H1 (cell line): ENCODE data around the gene ARHGEF25. TPM values are rescaled to one million over a fixed set of nuclear protein-coding genes. Genes with fewer than 3 reads are reported as not detected.

ENCODE experiments used
- CTCF ChIA-PET: fragments of 300-600 bp; sonication (Branson Sonifier 250); formaldehyde crosslinking; loops from one replicate; lab custom pipeline; 2021; ENCODE audit not compliant: partially characterized antibody; lab: Charles Lee
- POLR2A ChIA-PET: fragments of 300-600 bp; sonication (Branson Sonifier 250); formaldehyde crosslinking; loops from one replicate; lab custom pipeline; 2021; ENCODE audit warnings: inconsistent platforms; ENCODE audit not compliant: partially characterized antibody; lab: Charles Lee
- DNase-seq, 2 experiments: peaks; one replicate each; pipeline versions ENCODE4 v3.0.0 to v3.0.0-alpha.2; 2010 to 2022; ENCODE audit warnings: low spot score in 2 of 2, low read depth in 1 of 2, mixed read lengths in 1 of 2
- FAIRE-seq: peaks from 2 replicates; lab custom pipeline; 2011; peaks lifted over from hg19 to GRCh38; lab: Jason Lieb, UNC
- H2AFZ ChIP-seq: 2 replicates; pipeline ENCODE4 v1.8.1; 2012; ENCODE audit warnings: low read length, inconsistent platforms
- H2AK5ac ChIP-seq: 2 replicates; pipeline ENCODE4 v1.6.1; 2013; ENCODE audit warnings: low read depth, low read length
- H2BK120ac ChIP-seq: replicated peaks from 2 replicates; pipeline ENCODE3; 2013; ENCODE audit warnings: low read depth, low read length, inconsistent platforms
- H2BK12ac ChIP-seq: 2 replicates; pipeline ENCODE4 v1.6.1; 2013; ENCODE audit warnings: low read depth, low read length
- H2BK15ac ChIP-seq: 2 replicates; pipeline ENCODE4 v1.6.1; 2013; ENCODE audit warnings: low read length
- H2BK20ac ChIP-seq: 2 replicates; pipeline ENCODE4 v1.6.1; 2013; ENCODE audit warnings: low read length
- H2BK5ac ChIP-seq: 2 replicates; pipeline ENCODE4 v1.6.1; 2013; ENCODE audit warnings: low read depth, low read length
- H3K14ac ChIP-seq: 2 replicates; pipeline ENCODE4 v1.6.1; 2013; ENCODE audit warnings: inconsistent platforms; ENCODE audit not compliant: insufficient read length
- H3K18ac ChIP-seq: 2 replicates; pipeline ENCODE4 v1.6.1; 2013; ENCODE audit warnings: low read length; ENCODE audit errors: extremely low read depth
- H3K23ac ChIP-seq: 2 replicates; pipeline ENCODE4 v1.6.1; 2013; ENCODE audit warnings: inconsistent platforms; ENCODE audit not compliant: insufficient read length
- H3K23me2 ChIP-seq: 2 replicates; pipeline ENCODE4 v1.6.1; 2013; ENCODE audit warnings: low read depth, low read length
- H3K27ac ChIP-seq: 2 replicates; pipeline ENCODE4 v1.6.1; 2011; ENCODE audit warnings: low read depth, low read length, inconsistent platforms
- H3K27me3 ChIP-seq, 4 experiments: replicated peaks in 1 of 4; 1 replicate in 1 of 4; 2 replicates in 3 of 4; pipeline versions ENCODE4 v1.6.1 to v1.8.1; 2011 to 2013; ENCODE audit warnings: low read length in 3 of 4, mild to moderate bottlenecking in 3 of 4, inconsistent platforms in 2 of 4, mixed read lengths in 2 of 4, moderate library complexity in 1 of 4; ENCODE audit not compliant: control insufficient read depth in 3 of 4, insufficient read depth in 3 of 4; ENCODE audit errors: extremely low read depth in 1 of 4
- H3K36me3 ChIP-seq, 4 experiments: 2 replicates each; pipeline versions ENCODE4 v1.6.1 to v1.8.1; 2011 to 2013; ENCODE audit warnings: mild to moderate bottlenecking in 4 of 4, low read length in 3 of 4, moderate library complexity in 2 of 4, control low read depth in 1 of 4, inconsistent platforms in 1 of 4; ENCODE audit not compliant: insufficient read depth in 4 of 4, control insufficient read depth in 2 of 4
- H3K4ac ChIP-seq: replicated peaks from 2 replicates; pipeline ENCODE3; 2013; ENCODE audit warnings: low read length, low read depth, mixed read lengths, inconsistent platforms; ENCODE audit not compliant: insufficient read length
- H3K4me1 ChIP-seq, 4 experiments: replicated peaks in 1 of 4; 1 replicate in 1 of 4; 2 replicates in 3 of 4; pipeline versions ENCODE4 v1.6.1 to v1.8.1; 2011 to 2013; ENCODE audit warnings: low read length in 3 of 4, inconsistent platforms in 2 of 4, mixed read lengths in 1 of 4; ENCODE audit not compliant: insufficient read depth in 4 of 4, control insufficient read depth in 3 of 4
- H3K4me2 ChIP-seq, 2 experiments: 2 replicates each; pipeline versions ENCODE4 v1.6.1 to v1.8.1; 2011 to 2013; ENCODE audit warnings: low read depth in 2 of 2, low read length in 2 of 2, control low read depth in 1 of 2, inconsistent platforms in 1 of 2, mild to moderate bottlenecking in 1 of 2; ENCODE audit not compliant: insufficient read depth in 1 of 2
- H3K4me3 ChIP-seq, 4 experiments: fragments of 200-600, 300-600 bp in 1 of 4; sonication (generic), shearing (Covaris generic), sonication (Bioruptor Twin) in 1 of 4; 2 replicates each; pipeline versions ENCODE4 v1.5.1 to v1.8.1; 2011 to 2016; ENCODE audit warnings: low read length in 4 of 4, low read depth in 3 of 4, control low read depth in 2 of 4, inconsistent platforms in 2 of 4, mild to moderate bottlenecking in 2 of 4, mixed read lengths in 1 of 4, moderate library complexity in 1 of 4; ENCODE audit not compliant: insufficient read depth in 2 of 4; ENCODE audit errors: extremely low read depth in 1 of 4
- H3K56ac ChIP-seq: replicated peaks from 2 replicates; pipeline ENCODE3; 2013; ENCODE audit warnings: low read depth, mild to moderate bottlenecking, mixed read lengths, low read length, inconsistent platforms; ENCODE audit not compliant: insufficient read length
- H3K79me1 ChIP-seq: 2 replicates; pipeline ENCODE4 v1.6.1; 2013; ENCODE audit warnings: low read depth, low read length, control low read depth
- H3K79me2 ChIP-seq, 2 experiments: 2 replicates each; pipeline versions ENCODE4 v1.6.1 to v1.8.1; 2012 to 2013; ENCODE audit warnings: low read length in 2 of 2, mild to moderate bottlenecking in 2 of 2, inconsistent platforms in 1 of 2; ENCODE audit not compliant: insufficient read depth in 2 of 2, control insufficient read depth in 1 of 2
- H3K9ac ChIP-seq, 4 experiments: replicated peaks in 1 of 4; 1 replicate in 1 of 4; 2 replicates in 3 of 4; pipeline versions ENCODE4 v1.6.1 to v1.8.1; 2011 to 2013; ENCODE audit warnings: low read depth in 3 of 4, low read length in 3 of 4, control low read depth in 2 of 4, mild to moderate bottlenecking in 2 of 4, moderate library complexity in 2 of 4, inconsistent platforms in 1 of 4; ENCODE audit errors: extremely low read depth in 1 of 4
- H3K9me3 ChIP-seq, 2 experiments: 2 replicates each; pipeline versions ENCODE4 v1.6.1 to v1.8.1; 2012 to 2013; ENCODE audit warnings: mild to moderate bottlenecking in 2 of 2, moderate library complexity in 2 of 2, control low read depth in 1 of 2, inconsistent platforms in 1 of 2, low read depth in 1 of 2, low read length in 1 of 2, mixed read lengths in 1 of 2; ENCODE audit not compliant: insufficient read depth in 2 of 2
- H4K20me1 ChIP-seq, 2 experiments: replicated peaks in 1 of 2; 2 replicates each; pipeline versions ENCODE3 to v1.8.1; 2011 to 2013; ENCODE audit warnings: inconsistent platforms in 2 of 2, low read length in 2 of 2, mild to moderate bottlenecking in 1 of 2; ENCODE audit not compliant: insufficient read depth in 2 of 2, control insufficient read depth in 1 of 2
- H4K5ac ChIP-seq: 2 replicates; pipeline ENCODE4 v1.6.1; 2013; ENCODE audit warnings: low read length, low read depth, mixed read lengths, inconsistent platforms; ENCODE audit not compliant: insufficient read length
- H4K8ac ChIP-seq: 2 replicates; pipeline ENCODE4 v1.8.0; 2013; ENCODE audit warnings: mild to moderate bottlenecking, moderate library complexity, low read length, inconsistent platforms; ENCODE audit not compliant: insufficient read depth; ENCODE audit errors: extremely low read depth
- H4K91ac ChIP-seq: replicated peaks from 2 replicates; pipeline ENCODE3; 2013; ENCODE audit warnings: low read length, mixed read lengths, inconsistent platforms; ENCODE audit not compliant: insufficient read length
- ATF3 ChIP-seq: IDR thresholded peaks from 2 replicates; pipeline ENCODE4 v1.6.1; 2011; ENCODE audit warnings: low read depth, mild to moderate bottlenecking, low read length; ENCODE audit not compliant: insufficient read depth
- CBX8 ChIP-seq: fragments of 300-800, 300-1000 bp; sonication (generic); IDR thresholded peaks from 2 replicates; pipeline ENCODE4 v1.7.1; 2016; ENCODE audit warnings: low read depth, low read length, borderline replicate concordance
- CEBPB ChIP-seq: IDR thresholded peaks from 2 replicates; pipeline ENCODE4 v1.6.1; 2012; ENCODE audit warnings: low read depth, low read length
- CTCF ChIP-seq, 3 experiments: IDR thresholded peaks; 1 replicate in 2 of 3; 2 replicates in 1 of 3; pipeline versions ENCODE4 v1.5.1 to v1.6.1; 2011; ENCODE audit warnings: low read length in 3 of 3, mild to moderate bottlenecking in 3 of 3, inconsistent platforms in 2 of 3, low read depth in 1 of 3, moderate library complexity in 1 of 3; ENCODE audit not compliant: insufficient read depth in 1 of 3; ENCODE audit errors: control extremely low read depth in 1 of 3
- EGR1 ChIP-seq: IDR thresholded peaks from 2 replicates; pipeline ENCODE4 v1.6.1; 2011; ENCODE audit warnings: low read depth, low read length, borderline replicate concordance
- EZH2 ChIP-seq: fragments of 200-600 bp; sonication (generic); IDR thresholded peaks from 2 replicates; pipeline ENCODE4 v1.7.1; 2012; ENCODE audit warnings: low read depth, mild to moderate bottlenecking, moderate library complexity, low read length, inconsistent platforms; ENCODE audit not compliant: severe bottlenecking
- NANOG ChIP-seq: IDR thresholded peaks from 2 replicates; pipeline ENCODE4 v1.6.1; 2011; ENCODE audit warnings: low read length, low read depth, mild to moderate bottlenecking, inconsistent platforms; ENCODE audit not compliant: insufficient read depth, poor library complexity, severe bottlenecking
- NRF1 ChIP-seq: IDR thresholded peaks from 2 replicates; pipeline ENCODE4 v1.6.1; 2011; ENCODE audit warnings: mild to moderate bottlenecking, low read depth, low read length, improper control_type of control experiment
- SAP30 ChIP-seq: fragments of 300-600 bp; sonication (generic); IDR thresholded peaks from 2 replicates; pipeline ENCODE4 v1.7.1; 2012; ENCODE audit warnings: low read length, moderate library complexity, mild to moderate bottlenecking, inconsistent platforms; ENCODE audit not compliant: insufficient read depth, insufficient replicate concordance
- TAF1 ChIP-seq: IDR thresholded peaks from 2 replicates; pipeline ENCODE4 v1.6.1; 2011; ENCODE audit warnings: mild to moderate bottlenecking, low read depth, low read length
- WGBS, 2 experiments: shearing (Covaris generic) in 1 of 2; methylation state at CpG; one replicate each; pipeline versions ENCODE4 v1.1.6 to v1.1.7; 2013 to 2015; ENCODE audit warnings: low lambda C conversion rate in 2 of 2, mixed read lengths in 2 of 2, inconsistent platforms in 1 of 2, low coverage in 1 of 2, missing lambda C conversion rate in 1 of 2; ENCODE audit not compliant: insufficient replicate concordance in 2 of 2, insufficient coverage in 1 of 2, insufficient read length in 1 of 2; ENCODE audit errors: extremely low coverage in 1 of 2, missing lambda C conversion rate in 1 of 2; 5-methylcytosine and 5-hydroxymethylcytosine counted together
- polyA plus RNA-seq, 7 experiments: library from polyadenylated mRNA; depleted of rRNA in 3 of 7; stranded (reverse) in 5 of 7; unstranded in 2 of 7; fragments of >200 nt in 5 of 7; fragments of 200-250 nt in 2 of 7; gene quantifications; 1 replicate in 5 of 7; 2 replicates in 1 of 7; 4 replicates in 1 of 7; pipeline versions ENCODE4 v1.2.1 to v1.2.3, GENCODE V29; 2011 to 2013; ENCODE audit warnings: missing spikeins in 2 of 7, mixed read lengths in 2 of 7
- total RNA-seq: library from RNA; stranded (reverse); fragmentation: NEBNext Ultra II Directional; extraction: Animal tissue kit (Norgen Biotek cat#: 25700); gene quantifications from 2 replicates; pipeline ENCODE4 v1.2.1, GENCODE V29; 2021

ARHGEF25 gene
- total and polyA plus RNA-seq, 2 of the 8 experiments (the other 6 are each of a cell fraction or from before 2014, with no cell fraction given), result 5.9 to 8.8 TPM

- Histone ChIP-seq H3K27ac (no peak overlapping the region), H3K23me2 (peaks cover 11% of the 10 kb centered on the region), H3K4me3 (no peak overlapping the region), H3K23ac (no peak overlapping the region), H2AFZ (no peak overlapping the region), H2BK5ac (no peak overlapping the region), H2AK5ac (no peak overlapping the region), H3K56ac (no peak overlapping the region), H3K9me3 (no peaks in the 10 kb centered on the region), H3K9ac (no peak overlapping the region), H3K27me3 (no peaks in the 10 kb centered on the region), H2BK20ac (no peak overlapping the region), H3K79me1 (no peaks in the 10 kb centered on the region; the same call in 1 of the 2 replicates), H4K91ac (no peak overlapping the region), H4K20me1 (peaks cover 0 to 2% of the 10 kb centered on the region in 2 experiments), H3K79me2 (peaks cover 0 to 4% of the 10 kb centered on the region in 2 experiments; a peak in 1 of 4 replicates), H2BK12ac (no peak overlapping the region), H3K36me3 (peaks cover 2 to 27% (median 16%) of the 10 kb centered on the region in 4 experiments; a peak in 6 of 8 replicates), H4K5ac (no peak overlapping the region), H3K14ac (no peak overlapping the region), H3K18ac (no peak overlapping the region), H3K4me1 (peaks cover 0 to 4% (median 2%) of the 10 kb centered on the region in 4 experiments; a peak in 6 of 7 replicates), H4K8ac (no peak overlapping the region), H3K4ac (no peak overlapping the region), H3K4me2 (no peak overlapping the region), H2BK15ac (no peak overlapping the region), H2BK120ac (no peak overlapping the region)
- POLR2A ChIA-PET, result interaction anchor here (0.8 to 2.3 kb wide), 6 partner anchors 8 to 19 kb away, joined by 3 to 8 read pairs (median 4); partner anchors contain the start of genes ARHGEF25 and PIP4K2C
- CTCF ChIA-PET, result interaction anchor here (1.2 to 4.2 kb wide), 7 partner anchors 8 to 34 kb away, joined by 3 to 24 read pairs (median 7); partner anchors contain the start of gene B4GALNT1
- FAIRE-seq (no peak), DNase-seq (no peak)
- WGBS, 2 experiments, result 86% methylated on average over 2 of the region's 2 CpGs; no CpG with 5 or more reads in 1 of the 2 experiments
- TF ChIP-seq TAF1 (no peak), CEBPB (no peak), CBX8 (no peak), NANOG (no peak), EGR1 (no peak), CTCF (IDR thresholded peaks at IDR 0.05; ENCODE audit: control extremely low read depth in 1 of 3, insufficient read depth in 1 of 3, low read depth in 1 of 3, low read length in 3 of 3) (no peak), EZH2 (no peak), SAP30 (no peak), ATF3 (no peak), NRF1 (no peak)
These were observed 10.8 kb upstream of the ARHGEF25 start for GRCh38 chr12:57600395-57600794.
